SK-N-SH (cell line): ENCODE measurements around the gene CPB2. TPM values are rescaled to one million over a fixed set of nuclear protein-coding genes. Genes with fewer than 3 reads are reported as not detected.

Source experiments
- CTCF ChIA-PET: fragments of 300-600, 350-600 bp; formaldehyde crosslinking; extraction: SDS; loops from one replicate; lab custom pipeline; 2021; lab: Yijun Ruan, JAX
- POLR2A ChIA-PET: fragments of 350-600 bp; sonication (Branson Sonifier 250); formaldehyde crosslinking; extraction: SDS; loops from one replicate; lab custom pipeline; 2020; ENCODE audit warnings: antibody characterized with exemption, inconsistent platforms; lab: Yijun Ruan, JAX
- DNase-seq: peaks from one replicate; pipeline ENCODE4 v3.0.0; 2012
- H2AFZ ChIP-seq: fragments of 200-600 bp; sonication (generic); 2 replicates; pipeline ENCODE4 v1.8.1; 2016; ENCODE audit warnings: antibody characterized with exemption, mild to moderate bottlenecking, low read depth
- H3F3A ChIP-seq: fragments of 200-600 bp; sonication (generic); replicated peaks from 2 replicates; pipeline ENCODE3; 2016; ENCODE audit warnings: antibody characterized with exemption, mild to moderate bottlenecking; ENCODE audit not compliant: insufficient read depth
- H3K27ac ChIP-seq, 2 experiments: fragments of 200-500 bp in 1 of 2; fragments of 200-600 bp in 1 of 2; sonication (Bioruptor generic) in 1 of 2; sonication (generic), shearing (Covaris generic) in 1 of 2; 2 replicates each; pipeline versions ENCODE4 v1.5.1 to v1.6.1; 2014 to 2016; ENCODE audit warnings: low read depth in 2 of 2, inconsistent platforms in 1 of 2, low read length in 1 of 2, mild to moderate bottlenecking in 1 of 2, mixed read lengths in 1 of 2
- H3K27me3 ChIP-seq: fragments of 200-600 bp; sonication (generic), shearing (Covaris generic); 2 replicates; pipeline ENCODE4 v1.6.1; 2016; ENCODE audit warnings: mixed run types; ENCODE audit not compliant: insufficient read depth
- H3K36me3 ChIP-seq, 2 experiments: fragments of 200-500 bp in 1 of 2; fragments of 200-600 bp in 1 of 2; sonication (Bioruptor generic) in 1 of 2; sonication (generic) in 1 of 2; replicated peaks in 1 of 2; 2 replicates each; pipeline versions ENCODE3 to v1.5.1; 2014 to 2016; ENCODE audit warnings: low read length in 1 of 2, mild to moderate bottlenecking in 1 of 2; ENCODE audit not compliant: insufficient read depth in 2 of 2, control insufficient read depth in 1 of 2
- H3K4me1 ChIP-seq, 2 experiments: fragments of 200-500 bp in 1 of 2; fragments of 200-600 bp in 1 of 2; sonication (Bioruptor generic) in 1 of 2; sonication (generic), shearing (Covaris generic) in 1 of 2; 2 replicates each; pipeline versions ENCODE4 v1.5.1 to v1.6.1; 2014 to 2016; ENCODE audit warnings: low read depth in 1 of 2, low read length in 1 of 2, mixed run types in 1 of 2; ENCODE audit not compliant: insufficient read depth in 2 of 2, control insufficient read depth in 1 of 2
- H3K4me2 ChIP-seq: fragments of 200-600 bp; sonication (generic), shearing (Covaris generic); 2 replicates; pipeline ENCODE4 v1.6.1; 2017; ENCODE audit warnings: mixed run types
- H3K4me3 ChIP-seq, 2 experiments: fragments of 200-500 bp in 1 of 2; fragments of 200-600 bp in 1 of 2; sonication (Bioruptor generic) in 1 of 2; sonication (generic), shearing (Covaris generic) in 1 of 2; 2 replicates each; pipeline versions ENCODE4 v1.5.1 to v1.8.1; 2014 to 2016; ENCODE audit warnings: low read depth in 2 of 2, inconsistent platforms in 1 of 2, low read length in 1 of 2, mild to moderate bottlenecking in 1 of 2, mixed read lengths in 1 of 2, moderate library complexity in 1 of 2
- H3K79me2 ChIP-seq: fragments of 200-600 bp; sonication (generic); 2 replicates; pipeline ENCODE4 v1.8.1; 2017; ENCODE audit warnings: mild to moderate bottlenecking; ENCODE audit not compliant: insufficient read depth
- H3K9ac ChIP-seq: fragments of 200-600 bp; sonication (generic); 2 replicates; pipeline ENCODE4 v1.6.1; 2017; ENCODE audit warnings: mixed run types
- H3K9me2 ChIP-seq: fragments of 200-600 bp; sonication (generic); 2 replicates; pipeline ENCODE4 v1.6.1; 2017; ENCODE audit warnings: mixed run types
- H3K9me3 ChIP-seq: fragments of 200-600 bp; sonication (generic); 2 replicates; pipeline ENCODE4 v1.6.1; 2017; ENCODE audit warnings: mixed run types, mild to moderate bottlenecking, moderate library complexity
- H4K20me1 ChIP-seq: fragments of 200-600 bp; sonication (generic); 2 replicates; pipeline ENCODE4 v1.6.1; 2017; ENCODE audit warnings: mild to moderate bottlenecking, mixed run types; ENCODE audit not compliant: insufficient read depth
- CHD2 ChIP-seq: fragments of 150-350 bp; IDR thresholded peaks from 2 replicates; pipeline ENCODE4 v1.6.1; 2018; ENCODE audit warnings: low read length; ENCODE audit not compliant: partially characterized antibody
- CTCF ChIP-seq: fragments of 200-600 bp; sonication (generic); IDR thresholded peaks from 2 replicates; pipeline ENCODE4 v1.6.1; 2017; ENCODE audit warnings: antibody characterized with exemption, mild to moderate bottlenecking, moderate library complexity
- EP300 ChIP-seq, 2 experiments: IDR thresholded peaks; 2 replicates each; pipeline versions ENCODE4 v1.4.0 to v1.6.1; 2012; ENCODE audit warnings: borderline replicate concordance in 1 of 2, low read depth in 1 of 2, low read length in 1 of 2
- FOSL2 ChIP-seq: IDR thresholded peaks from 2 replicates; pipeline ENCODE4 v1.4.0; 2012; ENCODE audit warnings: low read depth, mild to moderate bottlenecking, moderate library complexity, borderline replicate concordance
- FOXM1 ChIP-seq: IDR thresholded peaks from 2 replicates; pipeline ENCODE4 v1.4.0; 2012; ENCODE audit warnings: low read depth, mild to moderate bottlenecking
- GABPA ChIP-seq: IDR thresholded peaks from 2 replicates; pipeline ENCODE4 v1.4.0; 2012; ENCODE audit warnings: low read depth, mild to moderate bottlenecking
- GATA2 ChIP-seq: sonication (generic); formaldehyde crosslinking; IDR thresholded peaks from 2 replicates; pipeline ENCODE4 v1.5.0; 2020; ENCODE audit warnings: mild to moderate bottlenecking, missing genetic modification reagents
- IRF3 ChIP-seq: fragments of 150-350 bp; IDR thresholded peaks from 2 replicates; pipeline ENCODE4 v1.6.1; 2016; ENCODE audit warnings: mild to moderate bottlenecking, low read depth, low read length
- JUND ChIP-seq: IDR thresholded peaks from 2 replicates; pipeline ENCODE4 v1.4.0; 2012
- MAX ChIP-seq: IDR thresholded peaks from 2 replicates; pipeline ENCODE4 v1.4.0; 2012; ENCODE audit warnings: low read depth
- MXI1 ChIP-seq: IDR thresholded peaks from 2 replicates; pipeline ENCODE4 v1.6.1; 2012; ENCODE audit warnings: mild to moderate bottlenecking, low read depth, low read length, improper control_type of control experiment
- NRF1 ChIP-seq: IDR thresholded peaks from 2 replicates; pipeline ENCODE4 v1.6.1; 2012; ENCODE audit warnings: low read depth, mild to moderate bottlenecking, low read length
- POLR2AphosphoS5 ChIP-seq: IDR thresholded peaks from 2 replicates; pipeline ENCODE4 v1.6.1; 2012; ENCODE audit warnings: low read depth, low read length
- RAD21 ChIP-seq: IDR thresholded peaks from 2 replicates; pipeline ENCODE4 v1.6.1; 2012; ENCODE audit warnings: mild to moderate bottlenecking, low read length
- RCOR1 ChIP-seq: fragments of 150-350 bp; IDR thresholded peaks from 2 replicates; pipeline ENCODE4 v1.6.1; 2017; ENCODE audit warnings: antibody characterized with exemption, low read length
- REST ChIP-seq: IDR thresholded peaks from 2 replicates; pipeline ENCODE4 v1.6.1; 2012; ENCODE audit warnings: mild to moderate bottlenecking, low read depth, low read length, moderate library complexity
- RFX5 ChIP-seq: IDR thresholded peaks from 2 replicates; pipeline ENCODE4 v1.6.1; 2012; ENCODE audit warnings: mild to moderate bottlenecking, improper control_type of control experiment, low read length
- RXRA ChIP-seq: IDR thresholded peaks from 2 replicates; pipeline ENCODE4 v1.4.0; 2012; ENCODE audit warnings: low read depth, mild to moderate bottlenecking, borderline replicate concordance
- SIN3A ChIP-seq: IDR thresholded peaks from 2 replicates; pipeline ENCODE4 v1.6.1; 2012; ENCODE audit warnings: low read depth, mild to moderate bottlenecking, low read length, moderate library complexity, borderline replicate concordance
- SMC3 ChIP-seq: IDR thresholded peaks from 2 replicates; pipeline ENCODE4 v1.6.1; 2012; ENCODE audit warnings: low read depth, low read length, improper control_type of control experiment
- TAF1 ChIP-seq: IDR thresholded peaks from 2 replicates; pipeline ENCODE4 v1.6.1; 2012; ENCODE audit warnings: low read depth, mild to moderate bottlenecking, low read length, moderate library complexity, borderline replicate concordance
- TEAD4 ChIP-seq: IDR thresholded peaks from 2 replicates; pipeline ENCODE4 v1.4.0; 2012; ENCODE audit warnings: mild to moderate bottlenecking, borderline replicate concordance; ENCODE audit not compliant: insufficient read depth
- YY1 ChIP-seq: IDR thresholded peaks from 2 replicates; pipeline ENCODE4 v1.4.0; 2012; ENCODE audit warnings: low read depth, mild to moderate bottlenecking
- ZBTB33 ChIP-seq: IDR thresholded peaks from 2 replicates; pipeline ENCODE4 v1.4.0; 2012; ENCODE audit warnings: low read depth, borderline replicate concordance
- WGBS: methylation state at CpG from one replicate; pipeline ENCODE4 v1.1.6; 2017; ENCODE audit warnings: low lambda C conversion rate; 5-methylcytosine and 5-hydroxymethylcytosine counted together
- polyA plus RNA-seq, 3 experiments: library from polyadenylated mRNA; depleted of rRNA; stranded (reverse); fragments of >200 nt; gene quantifications; 2 replicates each; pipeline ENCODE4 v1.2.3, GENCODE V29; 2012

CPB2 gene
- polyA plus RNA-seq, 1 of the 3 experiments (the other 2 are of a cell fraction) = not detected

- Histone ChIP-seq H3K27me3 (no peaks in the 10 kb centered on the region), H3K9me2 (no peaks in the 10 kb centered on the region), H4K20me1 (peaks cover 21% of the 10 kb centered on the region), H2AFZ (peak within 1 kb of the TSS; percentile 100), H3K4me2 (peak within 1 kb of the TSS; percentile 86), H3K27ac (peak within 1 kb of the TSS; percentile 93), H3K4me1 (peaks cover 4 to 17% of the 10 kb centered on the region in 2 experiments; a peak in 2 of 4 replicates), H3K4me3 (peak within 1 kb of the TSS; percentile 97), H3K9ac (peak within 1 kb of the TSS; percentile 95), H3F3A (peaks cover 6% of the 10 kb centered on the region), H3K9me3 (no peaks in the 10 kb centered on the region), H3K36me3 (no peaks in the 10 kb centered on the region), H3K79me2 (peaks cover 55% of the 10 kb centered on the region)
- peak; percentile 90 for DNase-seq
- ChIA-PET CTCF (interaction anchor here (0.5 to 1.5 kb wide), 7 partner anchors 10 to 245 kb away, joined by 3 to 7 read pairs (median 4); no protein-coding TSS in a partner anchor), POLR2A (interaction anchor here (0.7 kb wide), 2 partner anchors 10 to 245 kb away, joined by 3 read pairs; no protein-coding TSS in a partner anchor)
- WGBS = 1% methylated on average over 40 of the region's 57 CpGs
- TF ChIP-seq EP300 (IDR thresholded peaks at IDR 0.05; ENCODE audit: borderline replicate concordance in 1 of 2, low read depth in 1 of 2, low read length in 1 of 2) (no peak), YY1 (peak; percentile 67), POLR2AphosphoS5 (peak; percentile 94), REST (no peak), FOSL2 (no peak), RCOR1 (0 out of 2 replicates have a peak, but pooled peaks have one; percentile 27), RXRA (no peak), SIN3A (peak; percentile 68; the same call in 1 of the 2 replicates), IRF3 (no peak), RAD21 (no peak), GATA2 (CRISPR knock-in tag) (no peak), ZBTB33 (no peak), TAF1 (peak; percentile 91), MAX (peak; percentile 82), TEAD4 (no peak), CTCF (peak; percentile 44; the same call in 1 of the 2 replicates), MXI1 (peak; percentile 96), JUND (no peak), NRF1 (peak; percentile 49), FOXM1 (no peak), RFX5 (no peak), GABPA (peak; percentile 93), CHD2 (peak; percentile 79), SMC3 (no peak)
Measured at GRCh38 chr13:46052319-46053161, 52.3 kb downstream of the CPB2 start, which contains the start of gene ZC3H13. Gene ZC3H13 (minus strand): TSS chr13:46052746. CDS start chr13:46045507, 7,239 bp downstream.
